Measurements from ENCODE around the gene WT1.

DNA sequence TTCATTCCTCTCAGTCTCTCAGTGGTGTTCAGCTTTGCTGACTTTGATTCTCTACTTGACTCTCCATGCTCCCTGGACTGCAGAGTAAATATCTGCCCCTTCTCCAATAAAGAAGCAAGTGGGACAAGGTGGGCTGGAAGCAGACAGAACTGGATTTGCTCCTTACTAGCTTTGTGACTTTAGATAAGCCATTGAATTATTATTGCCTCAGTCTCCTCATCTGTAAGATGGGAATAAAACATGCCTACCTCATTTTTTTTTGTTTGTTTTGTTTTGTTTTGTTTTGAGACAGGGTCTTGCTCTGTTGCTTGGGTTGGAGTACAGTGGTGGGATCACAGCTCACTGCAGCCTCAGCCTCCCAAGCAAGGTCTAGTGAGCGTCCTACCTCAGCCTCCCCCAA lies 44.6 kb downstream of the WT1 start:
- TF ChIP-seq, protein P1, sequence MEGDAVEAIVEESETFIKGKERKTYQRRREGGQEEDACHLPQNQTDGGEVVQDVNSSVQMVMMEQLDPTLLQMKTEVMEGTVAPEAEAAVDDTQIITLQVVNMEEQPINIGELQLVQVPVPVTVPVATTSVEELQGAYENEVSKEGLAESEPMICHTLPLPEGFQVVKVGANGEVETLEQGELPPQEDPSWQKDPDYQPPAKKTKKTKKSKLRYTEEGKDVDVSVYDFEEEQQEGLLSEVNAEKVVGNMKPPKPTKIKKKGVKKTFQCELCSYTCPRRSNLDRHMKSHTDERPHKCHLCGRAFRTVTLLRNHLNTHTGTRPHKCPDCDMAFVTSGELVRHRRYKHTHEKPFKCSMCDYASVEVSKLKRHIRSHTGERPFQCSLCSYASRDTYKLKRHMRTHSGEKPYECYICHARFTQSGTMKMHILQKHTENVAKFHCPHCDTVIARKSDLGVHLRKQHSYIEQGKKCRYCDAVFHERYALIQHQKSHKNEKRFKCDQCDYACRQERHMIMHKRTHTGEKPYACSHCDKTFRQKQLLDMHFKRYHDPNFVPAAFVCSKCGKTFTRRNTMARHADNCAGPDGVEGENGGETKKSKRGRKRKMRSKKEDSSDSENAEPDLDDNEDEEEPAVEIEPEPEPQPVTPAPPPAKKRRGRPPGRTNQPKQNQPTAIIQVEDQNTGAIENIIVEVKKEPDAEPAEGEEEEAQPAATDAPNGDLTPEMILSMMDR (IDR thresholded peaks at IDR 0.05): no peak
- no peak for TF ChIP-seq EZH2 (IDR thresholded peaks at IDR 0.05)
